Fibroblast of lung (primary cell): ENCODE data around the gene POPDC2. TPM values are rescaled to one million over a fixed set of nuclear protein-coding genes. Genes with fewer than 3 reads are reported as not detected.

Experiments used
- DNase-seq, 2 donors: peaks; one replicate each; pipeline versions ENCODE4 v3.0.0 to v3.0.0-alpha.2; 2010; ENCODE audit warnings: low read depth in 2 of 2
- H2AFZ ChIP-seq: 2 replicates; pipeline ENCODE4 v1.5.1; 2012; ENCODE audit warnings: low read length, control low read depth, inconsistent platforms
- H3K27ac ChIP-seq: 2 replicates; pipeline ENCODE4 v1.5.1; 2011; ENCODE audit warnings: low read length, control low read depth; ENCODE audit not compliant: insufficient read depth
- H3K27me3 ChIP-seq: 2 replicates; pipeline ENCODE4 v1.5.1; 2011; ENCODE audit warnings: mild to moderate bottlenecking, low read length; ENCODE audit not compliant: control insufficient read depth, insufficient read depth
- H3K36me3 ChIP-seq: 2 replicates; pipeline ENCODE4 v1.5.1; 2011; ENCODE audit warnings: low read length; ENCODE audit not compliant: control insufficient read depth, insufficient read depth
- H3K4me1 ChIP-seq: 2 replicates; pipeline ENCODE4 v1.5.1; 2011; ENCODE audit warnings: low read length; ENCODE audit not compliant: control insufficient read depth, insufficient read depth; ENCODE audit errors: extremely low read depth
- H3K4me2 ChIP-seq: 2 replicates; pipeline ENCODE4 v1.5.1; 2011; ENCODE audit warnings: low read length, control low read depth; ENCODE audit not compliant: insufficient read depth; ENCODE audit errors: extremely low read depth
- H3K4me3 ChIP-seq, 4 experiments: fragments of 200-600 bp in 1 of 4; sonication (generic) in 1 of 4; replicated peaks in 1 of 4; 2 replicates each; pipeline ENCODE4 v1.5.1; 2011 to 2016; ENCODE audit warnings: low read length in 4 of 4, low read depth in 3 of 4, mild to moderate bottlenecking in 3 of 4, control low read depth in 2 of 4, inconsistent platforms in 1 of 4, mixed read lengths in 1 of 4; ENCODE audit not compliant: insufficient read depth in 1 of 4; ENCODE audit errors: control extremely low read depth in 1 of 4
- H3K79me2 ChIP-seq: 2 replicates; pipeline ENCODE4 v1.5.1; 2012; ENCODE audit warnings: mild to moderate bottlenecking, low read length, inconsistent platforms; ENCODE audit not compliant: control insufficient read depth, insufficient read depth
- H3K9ac ChIP-seq: 2 replicates; pipeline ENCODE4 v1.5.1; 2011; ENCODE audit warnings: mild to moderate bottlenecking, low read length, control low read depth; ENCODE audit not compliant: insufficient read depth
- H3K9me3 ChIP-seq: 2 replicates; pipeline ENCODE4 v1.5.1; 2012; ENCODE audit warnings: low read depth, low read length; ENCODE audit not compliant: control insufficient read depth, insufficient read depth
- H4K20me1 ChIP-seq: 2 replicates; pipeline ENCODE4 v1.5.1; 2011; ENCODE audit warnings: low read length; ENCODE audit not compliant: control insufficient read depth, insufficient read depth; ENCODE audit errors: extremely low read depth
- CTCF ChIP-seq, 2 donors: IDR thresholded peaks in 1 of 2; conservative IDR thresholded peaks in 1 of 2; 1 replicate in 1 of 2; 2 replicates in 1 of 2; pipeline ENCODE4 v1.5.1; 2011 to 2012; ENCODE audit warnings: low read length in 2 of 2, control low read depth in 1 of 2, inconsistent platforms in 1 of 2, low read depth in 1 of 2, mild to moderate bottlenecking in 1 of 2
- EZH2 ChIP-seq: IDR thresholded peaks from 2 replicates; pipeline ENCODE4 v1.5.1; 2012; ENCODE audit warnings: low read length, control low read depth, mild to moderate bottlenecking; ENCODE audit errors: missing control alignments
- polyA plus RNA-seq, 2 donors: library from polyadenylated mRNA; depleted of rRNA in 1 of 2; stranded (reverse) in 1 of 2; unstranded in 1 of 2; fragments of >200 nt; gene quantifications; 2 replicates each; pipeline ENCODE4 v1.2.1, GENCODE V29; 2011 to 2012; ENCODE audit warnings: missing spikeins in 1 of 2
- total RNA-seq: library from RNA; depleted of rRNA; stranded (reverse); fragments of >200 nt; gene quantifications from 2 replicates; pipeline ENCODE4 v1.2.1, GENCODE V29; 2014

Gene POPDC2
- total and polyA plus RNA-seq, 2 donors (not counting 1 experiment from before 2014, with no cell fraction given), result 0.17 to 0.26 TPM

GRCh38 chr3:119627461-119627860, 32.9 kb downstream of the POPDC2 start:
- Histone ChIP-seq H3K27ac (no peak overlapping the region), H4K20me1 (no peaks in the 10 kb centered on the region), H3K36me3 (no peaks in the 10 kb centered on the region), H3K79me2 (no peaks in the 10 kb centered on the region), H3K4me3 (no peak overlapping the region), H3K9ac (no peak overlapping the region), H2AFZ (no peak overlapping the region), H3K9me3 (no peaks in the 10 kb centered on the region), H3K27me3 (no peaks in the 10 kb centered on the region), H3K4me1 (peaks cover 3% of the 10 kb centered on the region), H3K4me2 (no peak overlapping the region)
- TF ChIP-seq CTCF (conservative IDR thresholded peaks at IDR 0.05 in 1 of 2, IDR thresholded peaks at IDR 0.05 in 1 of 2; ENCODE audit: low read depth in 1 of 2, low read length in 2 of 2) (no peak), EZH2 (no peak)
- no peak for DNase-seq

- Histone ChIP-seq H3K9me3 (no peaks in the 10 kb centered on the region), H3K4me1 (peaks cover 3% of the 10 kb centered on the region), H3K79me2 (no peaks in the 10 kb centered on the region), H3K27me3 (no peaks in the 10 kb centered on the region), H4K20me1 (no peaks in the 10 kb centered on the region), H3K4me3 (no peak overlapping the region), H3K4me2 (no peak overlapping the region), H3K27ac (no peak overlapping the region), H2AFZ (no peak overlapping the region), H3K9ac (no peak overlapping the region), H3K36me3 (no peaks in the 10 kb centered on the region)
- DNase-seq, result no peak
- TF ChIP-seq EZH2 (no peak), CTCF (conservative IDR thresholded peaks at IDR 0.05 in 1 of 2, IDR thresholded peaks at IDR 0.05 in 1 of 2; ENCODE audit: low read depth in 1 of 2, low read length in 2 of 2) (no peak)
Observed at GRCh38 chr3:119626196-119626595, 34.2 kb downstream of the POPDC2 start.

GRCh38 chr3:119625451-119626153, 34.8 kb downstream of the POPDC2 start:
- no peak overlapping the region for H3K4me2 ChIP-seq
- H3K9ac ChIP-seq, result no peak overlapping the region
- no peaks in the 10 kb centered on the region for H3K79me2 ChIP-seq
- H3K9me3 ChIP-seq, result no peaks in the 10 kb centered on the region
- H3K4me3 ChIP-seq, result no peak overlapping the region
- no peaks in the 10 kb centered on the region for H4K20me1 ChIP-seq
- no peak for DNase-seq
- H3K36me3 ChIP-seq, result no peaks in the 10 kb centered on the region
- H3K4me1 ChIP-seq, result peaks cover under 1% of the 10 kb centered on the region
- no peak overlapping the region for H3K27ac ChIP-seq
- no peak for TF ChIP-seq CTCF (conservative IDR thresholded peaks at IDR 0.05 in 1 of 2, IDR thresholded peaks at IDR 0.05 in 1 of 2; ENCODE audit: low read depth in 1 of 2, low read length in 2 of 2)
- TF ChIP-seq EZH2, result no peak
- H2AFZ ChIP-seq, result no peak overlapping the region
- H3K27me3 ChIP-seq, result peaks cover 4% of the 10 kb centered on the region
